ENCODE results near the gene PEX11G. TPM values are rescaled to one million over a fixed set of nuclear protein-coding genes. Genes with fewer than 3 reads are reported as not detected.

Gene PEX11G
- total and polyA plus RNA-seq, 10 donors = 2.3 to 9.6 (median 4.6) TPM

GRCh38 chr19:7463575-7463974, 25.3 kb downstream of the PEX11G start:
- Histone ChIP-seq H3K36me3 (peaks cover 19 to 100% (median 99%) of the 10 kb centered on the region in 6 donors), H3K27me3 (replicated peaks in 1 of 7) (no peaks in the 10 kb centered on the region), H3K4me1 (no peaks in the 10 kb centered on the region), H3K27ac (no peak overlapping the region), H3K4me3 (no peak overlapping the region), H3K9me3 (no peaks in the 10 kb centered on the region)
- no peak for DNase-seq
- WGBS, 5 donors = 95 to 99% (median 98%) methylated on average over 18 to 23 of the region's 23 CpGs
- intact Hi-C loops (cut with DNase I; ENCODE audit: low total_unique reads) = no loop called here
- TF ChIP-seq CTCF (IDR thresholded peaks at IDR 0.05 in 8 of 11, conservative IDR thresholded peaks at IDR 0.05 in 3 of 11) (no peak), POLR2AphosphoS5 (IDR thresholded peaks at IDR 0.05) (peak in 2 of 3 donors; percentile 6 to 64), POLR2A (IDR thresholded peaks at IDR 0.05) (no peak)

- Histone ChIP-seq H3K4me3 (no peak overlapping the region), H3K27me3 (replicated peaks in 1 of 7) (no peaks in the 10 kb centered on the region), H3K9me3 (no peaks in the 10 kb centered on the region), H3K4me1 (no peaks in the 10 kb centered on the region), H3K36me3 (peaks cover 19 to 100% (median 99%) of the 10 kb centered on the region in 6 donors), H3K27ac (no peak overlapping the region)
- intact Hi-C loops (cut with DNase I; ENCODE audit: low total_unique reads) = no loop called here
- TF ChIP-seq POLR2A (IDR thresholded peaks at IDR 0.05) = no peak
- peak in 1 of 3 donors; percentile 66 for TF ChIP-seq POLR2AphosphoS5 (IDR thresholded peaks at IDR 0.05)
- TF ChIP-seq CTCF (IDR thresholded peaks at IDR 0.05 in 8 of 11, conservative IDR thresholded peaks at IDR 0.05 in 3 of 11) = no peak
- DNase-seq = no peak
- WGBS, 5 donors = 85 to 94% (median 93%) methylated on average over 18 to 28 of the region's 28 CpGs
Observed at GRCh38 chr19:7461841-7462629, 26.8 kb downstream of the PEX11G start.

GRCh38 chr19:7460562-7460966, 28.3 kb downstream of the PEX11G start:
- 89 to 94% (median 92%) methylated on average over 14 of the region's 14 CpGs for WGBS, 5 donors
- no peaks in the 10 kb centered on the region for H3K27me3 ChIP-seq (replicated peaks in 1 of 7)
- H3K4me1 ChIP-seq = no peaks in the 10 kb centered on the region
- TF ChIP-seq CTCF (IDR thresholded peaks at IDR 0.05 in 8 of 11, conservative IDR thresholded peaks at IDR 0.05 in 3 of 11) (no peak), POLR2A (IDR thresholded peaks at IDR 0.05) (no peak), POLR2AphosphoS5 (IDR thresholded peaks at IDR 0.05) (no peak)
- no peak for DNase-seq
- no peak overlapping the region for H3K27ac ChIP-seq
- H3K36me3 ChIP-seq = peaks cover 19 to 100% (median 99%) of the 10 kb centered on the region in 6 donors
- no peak overlapping the region for H3K4me3 ChIP-seq
- H3K9me3 ChIP-seq = no peaks in the 10 kb centered on the region
- intact Hi-C loops (cut with DNase I; ENCODE audit: low total_unique reads) = no loop called here

GRCh38 chr19:7459773-7460172, 29.1 kb downstream of the PEX11G start:
- Histone ChIP-seq H3K27me3 (replicated peaks in 1 of 7) (no peaks in the 10 kb centered on the region), H3K4me3 (no peak overlapping the region), H3K27ac (no peak overlapping the region), H3K36me3 (peaks cover 19 to 100% (median 99%) of the 10 kb centered on the region in 6 donors), H3K9me3 (no peaks in the 10 kb centered on the region), H3K4me1 (no peaks in the 10 kb centered on the region)
- 87 to 95% (median 89%) methylated on average over 18 to 20 of the region's 20 CpGs for WGBS, 5 donors
- intact Hi-C loops (cut with DNase I; ENCODE audit: low total_unique reads) = no loop called here
- DNase-seq = no peak
- no peak for TF ChIP-seq POLR2A (IDR thresholded peaks at IDR 0.05)
- TF ChIP-seq CTCF (IDR thresholded peaks at IDR 0.05 in 8 of 11, conservative IDR thresholded peaks at IDR 0.05 in 3 of 11) = no peak
- peak in 2 of 3 donors; percentile 36 to 70 for TF ChIP-seq POLR2AphosphoS5 (IDR thresholded peaks at IDR 0.05)

Measured in spleen (tissue), 11 donors.